Ishikawa (cell line): ENCODE data around the gene SMAD9.

ENCODE experiments used
- CEBPB ChIP-seq: IDR thresholded peaks from 2 replicates; pipeline ENCODE4 v1.6.1; 2012
- CREB1 ChIP-seq: IDR thresholded peaks from 2 replicates; pipeline ENCODE4 v1.6.1; 2012; ENCODE audit warnings: low read depth
- EGR1 ChIP-seq: IDR thresholded peaks from 2 replicates; pipeline ENCODE4 v1.6.1; 2012
- EP300 ChIP-seq: IDR thresholded peaks from 2 replicates; pipeline ENCODE4 v1.6.1; 2012; ENCODE audit warnings: borderline replicate concordance
- FOXM1 ChIP-seq: IDR thresholded peaks from 2 replicates; pipeline ENCODE4 v1.6.1; 2012; ENCODE audit warnings: low read depth, borderline replicate concordance
- NFIC ChIP-seq: IDR thresholded peaks from 2 replicates; pipeline ENCODE4 v1.6.1; 2012
- RAD21 ChIP-seq: IDR thresholded peaks from 2 replicates; pipeline ENCODE4 v1.6.1; 2012; ENCODE audit warnings: low read depth
- TAF1 ChIP-seq: IDR thresholded peaks from 2 replicates; pipeline ENCODE4 v1.6.1; 2012; ENCODE audit warnings: low read depth, mild to moderate bottlenecking
- TCF12 ChIP-seq: IDR thresholded peaks from 2 replicates; pipeline ENCODE4 v1.6.1; 2012; ENCODE audit warnings: low read depth
- TEAD4 ChIP-seq: IDR thresholded peaks from 2 replicates; pipeline ENCODE4 v1.6.1; 2012
- YY1 ChIP-seq: IDR thresholded peaks from 2 replicates; pipeline ENCODE4 v1.6.1; 2012; ENCODE audit warnings: low read depth
- ZBTB7A ChIP-seq: IDR thresholded peaks from 2 replicates; pipeline ENCODE4 v1.6.1; 2012; ENCODE audit warnings: low read depth
- TF ChIP-seq, protein P1 (sequence below): IDR thresholded peaks from 2 replicates; pipeline ENCODE4 v1.6.1; 2012; ENCODE audit warnings: low read depth, mild to moderate bottlenecking
- TF ChIP-seq, protein P2 (sequence below): IDR thresholded peaks from 2 replicates; pipeline ENCODE4 v1.6.1; 2012
- TF ChIP-seq, protein P3 (sequence below): IDR thresholded peaks from 2 replicates; pipeline ENCODE4 v1.6.1; 2012

SMAD9 gene

DNA sequence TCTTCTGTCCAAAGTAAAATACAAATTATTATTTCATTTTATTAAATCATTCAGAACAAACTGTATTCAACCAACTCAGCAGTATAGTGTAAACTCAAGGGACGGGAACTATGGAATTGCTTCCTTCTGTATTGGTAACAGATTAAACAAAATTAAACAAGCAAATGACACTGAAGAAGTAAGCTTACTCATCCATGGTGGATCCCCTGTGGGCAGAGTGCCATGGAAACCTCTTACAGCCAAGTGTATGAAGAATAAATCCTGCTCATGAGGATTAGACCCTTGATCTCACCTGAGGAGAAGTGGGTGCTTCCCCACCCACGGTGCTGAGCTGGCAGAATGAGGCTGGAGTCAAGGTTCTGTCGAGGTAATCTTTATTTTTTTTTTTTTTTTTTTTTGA lies 119.0 kb downstream of the SMAD9 start:
- TF ChIP-seq RAD21 (no peak), NFIC (no peak), FOXM1 (no peak), CREB1 (no peak), EGR1 (no peak), TCF12 (no peak), TAF1 (no peak), TEAD4 (no peak), ZBTB7A (no peak), YY1 (no peak)
- TF ChIP-seq, protein P1, sequence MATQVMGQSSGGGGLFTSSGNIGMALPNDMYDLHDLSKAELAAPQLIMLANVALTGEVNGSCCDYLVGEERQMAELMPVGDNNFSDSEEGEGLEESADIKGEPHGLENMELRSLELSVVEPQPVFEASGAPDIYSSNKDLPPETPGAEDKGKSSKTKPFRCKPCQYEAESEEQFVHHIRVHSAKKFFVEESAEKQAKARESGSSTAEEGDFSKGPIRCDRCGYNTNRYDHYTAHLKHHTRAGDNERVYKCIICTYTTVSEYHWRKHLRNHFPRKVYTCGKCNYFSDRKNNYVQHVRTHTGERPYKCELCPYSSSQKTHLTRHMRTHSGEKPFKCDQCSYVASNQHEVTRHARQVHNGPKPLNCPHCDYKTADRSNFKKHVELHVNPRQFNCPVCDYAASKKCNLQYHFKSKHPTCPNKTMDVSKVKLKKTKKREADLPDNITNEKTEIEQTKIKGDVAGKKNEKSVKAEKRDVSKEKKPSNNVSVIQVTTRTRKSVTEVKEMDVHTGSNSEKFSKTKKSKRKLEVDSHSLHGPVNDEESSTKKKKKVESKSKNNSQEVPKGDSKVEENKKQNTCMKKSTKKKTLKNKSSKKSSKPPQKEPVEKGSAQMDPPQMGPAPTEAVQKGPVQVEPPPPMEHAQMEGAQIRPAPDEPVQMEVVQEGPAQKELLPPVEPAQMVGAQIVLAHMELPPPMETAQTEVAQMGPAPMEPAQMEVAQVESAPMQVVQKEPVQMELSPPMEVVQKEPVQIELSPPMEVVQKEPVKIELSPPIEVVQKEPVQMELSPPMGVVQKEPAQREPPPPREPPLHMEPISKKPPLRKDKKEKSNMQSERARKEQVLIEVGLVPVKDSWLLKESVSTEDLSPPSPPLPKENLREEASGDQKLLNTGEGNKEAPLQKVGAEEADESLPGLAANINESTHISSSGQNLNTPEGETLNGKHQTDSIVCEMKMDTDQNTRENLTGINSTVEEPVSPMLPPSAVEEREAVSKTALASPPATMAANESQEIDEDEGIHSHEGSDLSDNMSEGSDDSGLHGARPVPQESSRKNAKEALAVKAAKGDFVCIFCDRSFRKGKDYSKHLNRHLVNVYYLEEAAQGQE, result no peak

DNA sequence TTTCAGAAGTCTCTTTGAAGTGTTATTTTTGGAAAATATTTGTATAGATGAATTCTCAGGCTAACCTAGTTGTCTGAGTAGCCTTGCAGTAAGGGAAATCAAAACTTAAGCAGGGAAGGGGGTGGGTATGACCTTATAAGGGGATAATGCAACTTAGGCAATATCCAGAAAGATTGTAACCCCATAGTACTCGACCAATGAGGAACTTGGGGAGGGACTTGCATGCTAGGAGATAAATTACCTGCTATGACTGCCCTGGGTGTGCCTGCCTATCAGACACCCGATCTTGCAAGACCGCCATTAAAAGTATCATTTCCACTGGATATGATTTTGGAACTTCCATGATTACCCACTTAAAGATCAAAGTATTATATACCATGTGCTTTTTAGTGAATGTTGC lies 124.0 kb downstream of the SMAD9 start:
- TF ChIP-seq, protein P2, sequence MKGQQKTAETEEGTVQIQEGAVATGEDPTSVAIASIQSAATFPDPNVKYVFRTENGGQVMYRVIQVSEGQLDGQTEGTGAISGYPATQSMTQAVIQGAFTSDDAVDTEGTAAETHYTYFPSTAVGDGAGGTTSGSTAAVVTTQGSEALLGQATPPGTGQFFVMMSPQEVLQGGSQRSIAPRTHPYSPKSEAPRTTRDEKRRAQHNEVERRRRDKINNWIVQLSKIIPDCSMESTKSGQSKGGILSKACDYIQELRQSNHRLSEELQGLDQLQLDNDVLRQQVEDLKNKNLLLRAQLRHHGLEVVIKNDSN, result no peak
- TF ChIP-seq RAD21 (no peak), TCF12 (no peak), CEBPB (no peak), FOXM1 (no peak), YY1 (no peak), TEAD4 (no peak)
- TF ChIP-seq, protein P1, result no peak

DNA sequence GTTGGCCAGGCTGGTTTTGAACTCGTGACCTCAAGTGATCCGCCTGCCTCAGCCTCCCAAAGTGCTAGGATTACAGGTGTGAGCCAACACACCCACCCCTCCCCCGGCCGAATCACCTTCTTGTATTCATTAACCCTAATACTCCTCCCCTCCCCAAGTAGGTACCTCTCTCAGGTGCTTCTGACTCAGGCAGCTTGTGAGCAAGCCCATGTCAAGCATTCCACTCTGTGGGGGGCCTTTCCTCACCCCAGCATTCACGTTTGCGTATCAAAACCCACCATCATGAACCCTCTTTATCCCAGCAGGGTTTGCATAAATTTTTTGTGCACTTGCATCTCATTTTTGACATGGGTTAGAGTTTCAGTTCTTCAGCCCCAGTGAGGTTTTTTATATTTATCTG lies 124.6 kb downstream of the SMAD9 start:
- TF ChIP-seq ZBTB7A, result no peak
- no peak for TF ChIP-seq EGR1
- TF ChIP-seq NFIC, result no peak
- TF ChIP-seq EP300, result no peak
- TF ChIP-seq TEAD4, result no peak
- TF ChIP-seq CREB1, result no peak
- TF ChIP-seq, protein P2, result no peak
- TF ChIP-seq CEBPB, result no peak
- no peak for TF ChIP-seq TCF12
- TF ChIP-seq, protein P1, result no peak
- TF ChIP-seq RAD21, result no peak
- no peak for TF ChIP-seq TAF1
- TF ChIP-seq, protein P3, sequence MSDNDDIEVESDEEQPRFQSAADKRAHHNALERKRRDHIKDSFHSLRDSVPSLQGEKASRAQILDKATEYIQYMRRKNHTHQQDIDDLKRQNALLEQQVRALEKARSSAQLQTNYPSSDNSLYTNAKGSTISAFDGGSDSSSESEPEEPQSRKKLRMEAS, result no peak
- no peak for TF ChIP-seq YY1
- TF ChIP-seq FOXM1, result no peak
